Uterus (tissue), 4 donors: ENCODE data around the gene ZFP36. TPM values are rescaled to one million over a fixed set of nuclear protein-coding genes. Genes with fewer than 3 reads are reported as not detected.
A peak's percentile ranks its signal among the peaks of the same experiment; 100 is the strongest.

ENCODE experiments used
- DNase-seq, 2 donors: peaks; one replicate each; pipeline ENCODE4 v3.0.0-alpha.2; 2019 to 2020
- H3K27ac ChIP-seq, 2 donors: fragments of 200-600 bp; sonication (generic); 1 replicate in 1 of 2; 2 replicates in 1 of 2; pipeline ENCODE4 v1.5.1; 2016 to 2018
- H3K27me3 ChIP-seq, 2 donors: fragments of 200-600 bp; sonication (generic); one replicate each; pipeline ENCODE4 v1.5.1; 2018 to 2019; ENCODE audit warnings: control low read depth in 1 of 2
- H3K36me3 ChIP-seq, 2 donors: fragments of 200-600 bp; sonication (generic); one replicate each; pipeline ENCODE4 v1.5.1; 2019; ENCODE audit warnings: control low read depth in 1 of 2
- H3K4me1 ChIP-seq, 2 donors: fragments of 200-600 bp; sonication (generic); one replicate each; pipeline ENCODE4 v1.5.1; 2018 to 2019; ENCODE audit warnings: control low read depth in 1 of 2
- H3K4me3 ChIP-seq, 2 donors: fragments of 200-600 bp; sonication (generic); 1 replicate in 1 of 2; 2 replicates in 1 of 2; pipeline ENCODE4 v1.5.1; 2018 to 2019; ENCODE audit warnings: mild to moderate bottlenecking in 1 of 2
- H3K9me3 ChIP-seq, 2 donors: fragments of 200-600 bp; sonication (generic); one replicate each; pipeline ENCODE4 v1.5.1; 2019; ENCODE audit warnings: control low read depth in 1 of 2
- POLR2A ChIP-seq, 2 donors: fragments of 450-650 bp; IDR thresholded peaks; one replicate each; pipeline ENCODE4 v1.6.1; 2016; ENCODE audit warnings: antibody characterized with exemption in 2 of 2, mild to moderate bottlenecking in 1 of 2, moderate library complexity in 1 of 2
- intact Hi-C: fragments of 100-400 bp; cut with DNase I; formaldehyde crosslinking; loops from one replicate; pipeline ENCODE4 v1.15.1; 2023; ENCODE audit warnings: low total_unique reads
- total RNA-seq, 4 donors: library from RNA; depleted of rRNA in 3 of 4; stranded (reverse); fragments of >200 nt in 3 of 4; gene quantifications; one replicate each; pipeline versions ENCODE4 v1.1.0 to v1.2.4, GENCODE V29; 2014 to 2023
- TF ChIP-seq, protein P1 (sequence below), 4 experiments: fragments of 200-600 bp in 2 of 4; fragments of 450-650 bp in 2 of 4; sonication (generic) in 2 of 4; IDR thresholded peaks; one replicate each; pipeline ENCODE4 v1.5.1; 2016 to 2019; ENCODE audit warnings: antibody characterized with exemption in 4 of 4, mild to moderate bottlenecking in 2 of 4, moderate library complexity in 1 of 4
- donor health status: DM: yes; HTN: yes; CAD: no.

The ZFP36 gene
- total RNA-seq, 4 donors from 2014 or later: 5.0 to 276 (median 145) TPM

GRCh38 chr19:39410831-39411080, 4.1 kb downstream of the ZFP36 start:
- intact Hi-C loops: no loop called here
- H3K9me3 ChIP-seq: no peaks in the 10 kb centered on the region
- no peak for TF ChIP-seq POLR2A (IDR thresholded peaks at IDR 0.05)
- TF ChIP-seq, protein P1, sequence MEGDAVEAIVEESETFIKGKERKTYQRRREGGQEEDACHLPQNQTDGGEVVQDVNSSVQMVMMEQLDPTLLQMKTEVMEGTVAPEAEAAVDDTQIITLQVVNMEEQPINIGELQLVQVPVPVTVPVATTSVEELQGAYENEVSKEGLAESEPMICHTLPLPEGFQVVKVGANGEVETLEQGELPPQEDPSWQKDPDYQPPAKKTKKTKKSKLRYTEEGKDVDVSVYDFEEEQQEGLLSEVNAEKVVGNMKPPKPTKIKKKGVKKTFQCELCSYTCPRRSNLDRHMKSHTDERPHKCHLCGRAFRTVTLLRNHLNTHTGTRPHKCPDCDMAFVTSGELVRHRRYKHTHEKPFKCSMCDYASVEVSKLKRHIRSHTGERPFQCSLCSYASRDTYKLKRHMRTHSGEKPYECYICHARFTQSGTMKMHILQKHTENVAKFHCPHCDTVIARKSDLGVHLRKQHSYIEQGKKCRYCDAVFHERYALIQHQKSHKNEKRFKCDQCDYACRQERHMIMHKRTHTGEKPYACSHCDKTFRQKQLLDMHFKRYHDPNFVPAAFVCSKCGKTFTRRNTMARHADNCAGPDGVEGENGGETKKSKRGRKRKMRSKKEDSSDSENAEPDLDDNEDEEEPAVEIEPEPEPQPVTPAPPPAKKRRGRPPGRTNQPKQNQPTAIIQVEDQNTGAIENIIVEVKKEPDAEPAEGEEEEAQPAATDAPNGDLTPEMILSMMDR (IDR thresholded peaks at IDR 0.05): no peak
- peak overlapping the region; percentile 99 to 100 for H3K27ac ChIP-seq
- H3K27me3 ChIP-seq: no peaks in the 10 kb centered on the region
- peak overlapping the region; percentile 83 to 98 for H3K4me3 ChIP-seq
- H3K4me1 ChIP-seq: peaks cover 0 to 17% of the 10 kb centered on the region in 2 donors
- H3K36me3 ChIP-seq: no peaks in the 10 kb centered on the region
- no peak for DNase-seq

DNA sequence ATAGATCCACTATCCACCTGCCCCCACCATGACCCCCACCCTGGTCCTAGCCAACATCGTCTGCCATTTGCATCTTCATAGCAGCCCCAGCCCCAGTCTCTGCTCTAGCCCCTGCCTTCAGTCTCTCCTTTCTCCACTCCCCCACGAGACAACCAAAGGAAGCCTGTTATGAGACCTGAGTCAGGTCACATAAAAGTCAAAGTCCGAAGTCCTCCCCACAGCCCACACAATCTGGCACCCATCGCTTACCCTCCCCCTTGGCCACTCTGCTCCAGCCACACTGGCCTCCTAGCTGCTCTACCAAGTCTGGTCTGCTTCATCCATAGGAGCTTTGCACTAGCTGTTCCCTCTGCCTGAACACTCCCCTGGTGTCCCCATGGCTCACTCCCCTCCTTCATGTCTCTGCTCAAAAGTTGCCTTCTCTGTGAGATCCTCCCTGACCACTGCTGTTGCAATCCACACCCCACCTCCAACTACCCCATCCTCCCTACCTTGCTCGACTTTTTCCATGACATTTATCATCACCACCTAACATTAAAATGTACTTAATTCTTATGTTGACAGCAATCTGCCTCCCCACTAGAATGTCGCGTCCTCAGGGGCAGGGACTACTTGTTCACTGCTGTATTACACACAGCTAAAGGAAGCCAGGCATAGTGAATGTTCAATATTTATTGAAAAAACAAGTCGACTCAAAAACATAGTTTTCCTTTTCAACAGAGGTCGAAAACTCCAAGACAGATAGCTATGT, 4.6 kb downstream of the ZFP36 start:
- no peaks in the 10 kb centered on the region for H3K9me3 ChIP-seq
- TF ChIP-seq, protein P1 (IDR thresholded peaks at IDR 0.05): no peak
- TF ChIP-seq POLR2A (IDR thresholded peaks at IDR 0.05): peak in 1 of 2 donors; percentile 14
- H3K4me3 ChIP-seq: peak overlapping the region; percentile 83 to 98
- peak overlapping the region; percentile 99 to 100 for H3K27ac ChIP-seq
- H3K27me3 ChIP-seq: no peaks in the 10 kb centered on the region
- no peaks in the 10 kb centered on the region for H3K36me3 ChIP-seq
- peaks cover 0 to 17% of the 10 kb centered on the region in 2 donors for H3K4me1 ChIP-seq
- DNase-seq: peak; percentile 73
- intact Hi-C loops: no loop called here

DNA sequence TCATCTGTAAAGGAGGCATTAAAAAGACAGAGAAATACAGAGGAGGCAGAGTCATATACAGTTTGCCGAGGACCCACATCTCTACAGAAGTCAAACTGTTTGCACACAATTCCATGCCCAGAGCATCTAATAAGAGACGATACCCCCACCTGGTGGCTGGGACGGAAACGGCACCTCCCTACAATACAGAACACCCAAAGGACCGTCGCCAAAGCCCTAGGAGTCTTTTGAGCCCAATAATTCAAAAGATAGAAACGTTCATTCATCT, 5.1 kb downstream of the ZFP36 start:
- Histone ChIP-seq H3K9me3 (no peaks in the 10 kb centered on the region), H3K4me1 (peaks cover 0 to 17% of the 10 kb centered on the region in 2 donors), H3K27me3 (no peaks in the 10 kb centered on the region), H3K27ac (peak overlapping the region; percentile 99 to 100), H3K36me3 (no peaks in the 10 kb centered on the region), H3K4me3 (peak overlapping the region; percentile 83 to 98)
- no peak for TF ChIP-seq POLR2A (IDR thresholded peaks at IDR 0.05)
- TF ChIP-seq, protein P1 (IDR thresholded peaks at IDR 0.05): peak; percentile 88 to 99 (median 96)
- peak; percentile 91 to 96 for DNase-seq
- intact Hi-C loops: no loop called here

DNA sequence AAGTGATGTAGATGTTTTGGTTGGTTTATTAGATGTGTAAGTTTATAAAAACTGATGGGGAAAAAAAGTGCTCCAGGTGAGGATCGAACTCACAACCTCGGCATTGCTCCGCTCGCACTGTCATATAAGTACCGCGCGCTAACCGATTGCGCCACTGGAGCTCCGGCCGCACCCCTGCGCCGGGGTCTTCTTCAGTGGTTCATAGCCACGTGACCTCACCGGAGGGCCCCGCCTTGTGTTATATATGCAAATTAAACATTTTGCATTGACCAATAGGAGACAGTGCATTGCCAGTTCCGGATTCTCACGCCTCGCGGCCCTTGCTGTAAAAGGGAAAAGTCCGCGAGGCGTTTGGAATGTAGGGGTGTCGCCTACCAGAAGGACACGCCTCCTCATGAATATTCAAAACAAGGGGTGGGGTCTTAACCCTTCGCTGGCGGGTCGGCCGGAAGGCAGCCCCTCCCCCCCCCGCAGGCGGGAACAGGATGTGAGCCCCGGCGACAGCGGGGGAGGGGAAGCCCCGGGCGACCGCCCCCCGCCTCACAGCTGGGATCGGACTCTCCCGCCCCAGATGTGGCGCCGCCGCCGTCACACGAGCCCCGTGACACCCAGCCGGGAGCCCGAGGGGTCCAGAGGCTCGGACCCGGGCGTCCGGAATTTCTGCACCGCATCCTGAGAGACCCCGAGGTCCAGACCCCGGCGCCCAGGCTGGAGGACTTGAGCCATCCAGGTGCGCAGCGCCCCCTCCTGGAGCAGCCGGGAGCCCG, 5.6 kb downstream of the ZFP36 start, which contains the start of gene PLEKHG2:
TSS of gene PLEKHG2 (plus strand) at position 570 of the 767 bp plus-strand sequence. CDS start 1,418 bp downstream, outside the sequence.
- peaks cover 0 to 18% of the 10 kb centered on the region in 2 donors for H3K4me1 ChIP-seq
- H3K27ac ChIP-seq: peak within 1 kb of the TSS; percentile 99 to 100
- peak; percentile 98 to 99 for DNase-seq
- H3K36me3 ChIP-seq: no peaks in the 10 kb centered on the region
- H3K9me3 ChIP-seq: no peaks in the 10 kb centered on the region
- no peaks in the 10 kb centered on the region for H3K27me3 ChIP-seq
- peak; percentile 29 to 58 for TF ChIP-seq POLR2A (IDR thresholded peaks at IDR 0.05)
- TF ChIP-seq, protein P1 (IDR thresholded peaks at IDR 0.05): peak; percentile 85 to 90 (median 90)
- intact Hi-C loops: no loop called here
- peak within 1 kb of the TSS; percentile 83 to 98 for H3K4me3 ChIP-seq

DNA sequence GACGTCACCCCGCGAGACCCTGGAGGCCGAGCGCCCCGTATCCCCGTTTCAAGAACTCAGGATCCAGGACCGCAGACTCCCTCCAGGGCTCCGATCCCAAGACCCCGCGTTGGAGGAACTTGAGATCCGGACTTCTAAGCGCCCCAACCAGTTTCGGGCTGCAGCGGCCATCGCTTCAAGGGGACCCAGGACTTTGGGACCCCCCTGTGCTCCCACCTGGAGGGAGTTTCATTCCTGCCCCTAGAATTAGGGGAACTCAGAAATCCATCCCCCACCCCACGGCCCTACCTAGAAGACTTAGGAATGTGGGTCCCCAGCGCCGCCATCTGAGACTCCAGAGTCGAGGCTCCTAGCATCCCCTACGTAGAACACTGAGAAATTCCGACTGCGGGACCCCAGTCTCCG, 6.2 kb downstream of the ZFP36 start:
- TF ChIP-seq POLR2A (IDR thresholded peaks at IDR 0.05): no peak
- TF ChIP-seq, protein P1 (IDR thresholded peaks at IDR 0.05): no peak
- H3K27me3 ChIP-seq: no peaks in the 10 kb centered on the region
- H3K36me3 ChIP-seq: no peaks in the 10 kb centered on the region
- peaks cover 0 to 20% of the 10 kb centered on the region in 2 donors for H3K4me1 ChIP-seq
- H3K9me3 ChIP-seq: no peaks in the 10 kb centered on the region
- intact Hi-C loops: no loop called here
- peak overlapping the region; percentile 98 to 99 for H3K27ac ChIP-seq
- H3K4me3 ChIP-seq: peak overlapping the region; percentile 60 to 98
- DNase-seq: no peak
